Cardiac fibroblast (primary cell): ENCODE results near the gene COX5A.
A peak's percentile ranks its signal among the peaks of the same experiment; 100 is the strongest.

Experiments used
- DNase-seq, 2 donors: peaks; one replicate each; pipeline versions ENCODE4 v3.0.0 to v3.0.0-alpha.2; 2010; ENCODE audit warnings: low read depth in 2 of 2
- H3K4me3 ChIP-seq, 2 donors: replicated peaks in 1 of 2; 1 replicate in 1 of 2; 2 replicates in 1 of 2; pipeline ENCODE4 v1.5.1; 2011; ENCODE audit warnings: low read depth in 2 of 2, low read length in 2 of 2, mild to moderate bottlenecking in 2 of 2, moderate library complexity in 1 of 2
- CTCF ChIP-seq: IDR thresholded peaks from one replicate; pipeline ENCODE4 v1.5.1; 2011; ENCODE audit warnings: low read depth, mild to moderate bottlenecking, low read length, inconsistent platforms

Gene COX5A

GRCh38 chr15:74955796-74956647 is 18.1 kb upstream of the COX5A start:
- peak; percentile 24 for TF ChIP-seq CTCF
- H3K4me3 ChIP-seq = peak overlapping the region; percentile 57 to 72
- peak; percentile 66 to 85 for DNase-seq

GRCh38 chr15:74955017-74955416 is 17.1 kb upstream of the COX5A start:
- peak overlapping the region; percentile 57 to 72 for H3K4me3 ChIP-seq
- peak in 1 of 2 donors; percentile 36 for DNase-seq
- no peak for TF ChIP-seq CTCF

GRCh38 chr15:74954515-74954914 is 16.6 kb upstream of the COX5A start:
- peak; percentile 51 to 89 for DNase-seq
- TF ChIP-seq CTCF = no peak
- H3K4me3 ChIP-seq = peak overlapping the region; percentile 57 to 72

- no peak for TF ChIP-seq CTCF
- no peak for DNase-seq
- no peak overlapping the region for H3K4me3 ChIP-seq
These were observed 13.1 kb upstream of the COX5A start for GRCh38 chr15:74951006-74951405.

GRCh38 chr15:74950078-74950908 is 12.4 kb upstream of the COX5A start:
- peak; percentile 99 for TF ChIP-seq CTCF
- peak; percentile 80 to 81 for DNase-seq
- H3K4me3 ChIP-seq = no peak overlapping the region

GRCh38 chr15:74937272-74937589 is 642 bp downstream of the COX5A start:
- H3K4me3 ChIP-seq = peak overlapping the region; percentile 84 to 93
- no peak for TF ChIP-seq CTCF
- no peak for DNase-seq
